Neural progenitor cell (in vitro differentiated cells): Measurements from ENCODE around the gene CCNI2. TPM values are rescaled to one million over a fixed set of nuclear protein-coding genes. Genes with fewer than 3 reads are reported as not detected.

Experiments
- DNase-seq: peaks from one replicate; pipeline ENCODE4 v3.0.0-alpha.2; 2016; ENCODE audit warnings: low spot score
- H2AFZ ChIP-seq: fragments of 200-600 bp; sonication (generic); replicated peaks from 2 replicates; pipeline ENCODE4 v1.6.1; 2016; ENCODE audit warnings: antibody characterized with exemption
- H3F3A ChIP-seq: fragments of 200-600 bp; sonication (generic); 2 replicates; pipeline ENCODE4 v1.6.1; 2016; ENCODE audit warnings: antibody characterized with exemption, low read depth
- H3K27ac ChIP-seq: fragments of 200-600 bp; sonication (generic); 2 replicates; pipeline ENCODE4 v1.5.1; 2016; ENCODE audit warnings: mild to moderate bottlenecking
- H3K27me3 ChIP-seq: fragments of 200-600 bp; sonication (generic); 2 replicates; pipeline ENCODE4 v1.6.1; 2016; ENCODE audit warnings: mild to moderate bottlenecking, moderate library complexity
- H3K36me3 ChIP-seq: fragments of 200-600 bp; sonication (generic); 2 replicates; pipeline ENCODE4 v1.5.1; 2016
- H3K4me1 ChIP-seq: fragments of 200-600 bp; sonication (generic); 2 replicates; pipeline ENCODE4 v1.6.1; 2016; ENCODE audit warnings: mixed run types
- H3K4me2 ChIP-seq: fragments of 200-600 bp; sonication (generic); 2 replicates; pipeline ENCODE4 v1.6.1; 2016
- H3K4me3 ChIP-seq: fragments of 200-600 bp; sonication (generic); 2 replicates; pipeline ENCODE4 v1.5.1; 2016
- H3K79me2 ChIP-seq: fragments of 200-600 bp; sonication (generic); 2 replicates; pipeline ENCODE4 v1.6.1; 2016; ENCODE audit warnings: low read depth
- H3K9ac ChIP-seq: fragments of 200-600 bp; sonication (generic); 2 replicates; pipeline ENCODE4 v1.6.1; 2016
- H3K9me3 ChIP-seq: fragments of 200-600 bp; sonication (generic); 2 replicates; pipeline ENCODE4 v1.5.1; 2016; ENCODE audit warnings: low read depth
- H4K20me1 ChIP-seq: fragments of 200-600 bp; sonication (generic); 2 replicates; pipeline ENCODE4 v1.6.1; 2016; ENCODE audit warnings: low read depth
- H3K27ac Mint-ChIP-seq: 3 replicates; pipeline ENCODE4 v1.8.0; 2021; ENCODE audit warnings: mixed read lengths
- H3K27me3 Mint-ChIP-seq: 2 replicates; pipeline ENCODE4 v1.8.0; 2022; ENCODE audit warnings: low read depth, mild to moderate bottlenecking, inconsistent platforms, moderate library complexity, mixed read lengths; ENCODE audit not compliant: insufficient read depth
- H3K36me3 Mint-ChIP-seq: 3 replicates; pipeline ENCODE4 v1.8.0; 2021; ENCODE audit warnings: mixed read lengths
- H3K4me1 Mint-ChIP-seq: 3 replicates; pipeline ENCODE4 v1.8.0; 2021; ENCODE audit warnings: mixed read lengths
- H3K4me3 Mint-ChIP-seq: 3 replicates; pipeline ENCODE4 v1.8.0; 2021; ENCODE audit warnings: mild to moderate bottlenecking, moderate library complexity, mixed read lengths
- H3K9me3 Mint-ChIP-seq: 3 replicates; pipeline ENCODE4 v1.8.0; 2020; ENCODE audit warnings: mixed read lengths
- CTCF ChIP-seq: fragments of 200-600 bp; sonication (generic); IDR thresholded peaks from 2 replicates; pipeline ENCODE4 v1.5.1; 2017; ENCODE audit warnings: antibody characterized with exemption, mild to moderate bottlenecking
- EZH2 ChIP-seq: fragments of 200-600 bp; sonication (generic); IDR thresholded peaks from 2 replicates; pipeline ENCODE4 v1.6.1; 2017; ENCODE audit warnings: antibody characterized with exemption, mild to moderate bottlenecking, moderate library complexity
- EZH2phosphoT487 ChIP-seq: fragments of 200-600 bp; sonication (generic); IDR thresholded peaks from 2 replicates; pipeline ENCODE4 v1.6.1; 2017; ENCODE audit warnings: antibody characterized with exemption
- total RNA-seq: library from RNA; depleted of rRNA; stranded (reverse); fragments of >200 nt; gene quantifications from 2 replicates; pipeline ENCODE4 v1.2.3, GENCODE V29; 2015; ENCODE audit warnings: low replicate concordance

The CCNI2 gene
- total RNA-seq, 1 donor from 2014 or later = not detected

- Histone ChIP-seq H4K20me1 (no peaks in the 10 kb centered on the region), H3K9ac (no peak overlapping the region), H3K4me2 (no peak overlapping the region), H3K79me2 (no peaks in the 10 kb centered on the region), H3K9me3 (no peaks in the 10 kb centered on the region), H3K27ac (no peak overlapping the region), H3K4me3 (no peak overlapping the region), H3K36me3 (no peaks in the 10 kb centered on the region), H3F3A (peaks cover 17% of the 10 kb centered on the region), H3K27me3 (no peaks in the 10 kb centered on the region), H3K4me1 (peaks cover 20% of the 10 kb centered on the region), H2AFZ (no peak overlapping the region)
- no peak for DNase-seq
- no peaks in the 10 kb centered on the region for H3K9me3 Mint-ChIP-seq
- no peak overlapping the region for H3K4me3 Mint-ChIP-seq
- no peak overlapping the region for H3K27ac Mint-ChIP-seq
- no peak for TF ChIP-seq EZH2
- TF ChIP-seq CTCF = no peak
- TF ChIP-seq EZH2phosphoT487 = no peak
- peaks cover 4% of the 10 kb centered on the region for H3K27me3 Mint-ChIP-seq
- peaks cover 17% of the 10 kb centered on the region for H3K4me1 Mint-ChIP-seq
- H3K36me3 Mint-ChIP-seq = peaks cover 13% of the 10 kb centered on the region
Observed at GRCh38 chr5:132758451-132758850, 11.2 kb downstream of the CCNI2 start.

- Histone ChIP-seq H3K4me2 (no peak overlapping the region), H3K79me2 (no peaks in the 10 kb centered on the region), H3K27me3 (no peaks in the 10 kb centered on the region), H2AFZ (no peak overlapping the region), H3K9ac (no peak overlapping the region), H3K36me3 (no peaks in the 10 kb centered on the region), H3K4me3 (no peak overlapping the region), H3F3A (peaks cover 8% of the 10 kb centered on the region), H4K20me1 (no peaks in the 10 kb centered on the region), H3K4me1 (peaks cover 11% of the 10 kb centered on the region), H3K27ac (no peak overlapping the region), H3K9me3 (no peaks in the 10 kb centered on the region)
- TF ChIP-seq EZH2phosphoT487 = no peak
- no peak for TF ChIP-seq EZH2
- TF ChIP-seq CTCF = no peak
- H3K4me3 Mint-ChIP-seq = no peak overlapping the region
- peak overlapping the region; percentile 87 for H3K27ac Mint-ChIP-seq
- H3K4me1 Mint-ChIP-seq = peaks cover 10% of the 10 kb centered on the region
- H3K9me3 Mint-ChIP-seq = no peaks in the 10 kb centered on the region
- H3K36me3 Mint-ChIP-seq = peaks cover 16% of the 10 kb centered on the region
- no peak for DNase-seq
- H3K27me3 Mint-ChIP-seq = peaks cover 2% of the 10 kb centered on the region
Observed at GRCh38 chr5:132759114-132760048, 12.2 kb downstream of the CCNI2 start.

GRCh38 chr5:132760049-132760420 lies 12.8 kb downstream of the CCNI2 start:
- Histone ChIP-seq H3F3A (peaks cover 2% of the 10 kb centered on the region), H3K79me2 (no peaks in the 10 kb centered on the region), H2AFZ (no peak overlapping the region), H3K4me2 (no peak overlapping the region), H3K4me1 (peaks cover 4% of the 10 kb centered on the region), H3K4me3 (no peak overlapping the region), H3K9ac (no peak overlapping the region), H4K20me1 (no peaks in the 10 kb centered on the region), H3K36me3 (no peaks in the 10 kb centered on the region), H3K27ac (no peak overlapping the region), H3K27me3 (no peaks in the 10 kb centered on the region), H3K9me3 (no peaks in the 10 kb centered on the region)
- Mint-ChIP-seq H3K36me3 (peaks cover 18% of the 10 kb centered on the region), H3K9me3 (no peaks in the 10 kb centered on the region), H3K27me3 (peaks cover 2% of the 10 kb centered on the region), H3K27ac (no peak overlapping the region), H3K4me3 (no peak overlapping the region), H3K4me1 (peaks cover 5% of the 10 kb centered on the region)
- no peak for DNase-seq
- TF ChIP-seq EZH2phosphoT487 (no peak), EZH2 (no peak), CTCF (no peak)
